ENCODE measurements around the gene MAGEA4. TPM values are rescaled to one million over a fixed set of nuclear protein-coding genes. Genes with fewer than 3 reads are reported as not detected.
"Not testable (repeated sequence)": the region's sequence is repeated elsewhere in the genome, so short reads cannot be mapped to it uniquely, and the experiment has no call there.

MAGEA4 gene
- total RNA-seq (2014; rRNA removed; shearing (Covaris generic)) = not detected in 2 replicates

DNA sequence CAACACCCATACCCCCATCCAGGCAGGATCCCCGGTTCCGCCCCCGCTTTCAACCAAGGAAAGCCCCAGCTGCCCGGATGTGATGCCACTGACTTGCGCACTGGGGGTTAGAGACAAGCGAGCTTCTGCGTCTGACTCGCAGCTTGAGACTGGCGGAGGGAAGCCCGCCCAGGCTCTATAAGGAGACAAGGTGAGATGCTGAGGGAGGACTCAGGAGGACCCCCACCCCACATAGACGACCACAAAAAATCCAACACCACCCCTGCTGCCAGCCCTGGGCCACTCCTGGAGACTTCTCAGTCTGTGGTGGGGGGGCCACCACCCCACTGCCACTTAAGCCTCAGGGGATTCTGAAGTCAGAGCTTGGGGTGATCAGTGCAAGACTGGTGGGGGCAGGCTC, at the start of gene MAGEA4:
Gene MAGEA4, plus strand, starts transcription at position 110 of the 400 bp plus-strand sequence. CDS start 10,776 bp downstream, outside the sequence.
- DNase-seq (ENCODE audit: low spot score) = no peak
- in situ Hi-C loops (cut with HindIII; ENCODE audit: low sequenced_read_pairs) = no loop called here

GRCh38 chrX:151870602-151871001, 42.1 kb upstream of the MAGEA4 start:
- in situ Hi-C loops (cut with HindIII; ENCODE audit: low sequenced_read_pairs) = no loop called here
- no peak for DNase-seq (ENCODE audit: low spot score)

GRCh38 chrX:151871244-151871643, 41.4 kb upstream of the MAGEA4 start:
- in situ Hi-C loops (cut with HindIII; ENCODE audit: low sequenced_read_pairs) = no loop called here
- no peak for DNase-seq (ENCODE audit: low spot score)

DNA sequence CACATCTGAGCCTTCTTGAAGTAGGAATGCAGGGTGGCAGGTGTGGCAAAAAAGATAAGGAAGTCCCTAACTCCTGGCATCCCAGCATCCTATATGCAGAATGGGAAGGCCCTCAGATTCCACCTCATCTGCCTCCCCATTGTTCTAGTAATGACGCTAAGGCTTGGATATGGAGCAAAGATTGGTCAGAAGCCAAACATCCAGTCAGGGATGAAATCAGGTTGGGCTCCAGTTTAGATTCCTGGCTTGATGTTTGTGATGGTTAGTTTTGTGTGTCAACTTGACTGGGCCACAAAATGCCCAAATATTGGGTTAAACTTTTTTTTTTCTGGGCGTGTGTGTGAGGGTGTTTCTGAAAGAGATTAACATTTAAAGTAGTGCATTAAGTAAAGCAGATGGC, 39.6 kb upstream of the MAGEA4 start:
- in situ Hi-C loops (cut with HindIII; ENCODE audit: low sequenced_read_pairs) = no loop called here
- DNase-seq (ENCODE audit: low spot score) = no peak

DNA sequence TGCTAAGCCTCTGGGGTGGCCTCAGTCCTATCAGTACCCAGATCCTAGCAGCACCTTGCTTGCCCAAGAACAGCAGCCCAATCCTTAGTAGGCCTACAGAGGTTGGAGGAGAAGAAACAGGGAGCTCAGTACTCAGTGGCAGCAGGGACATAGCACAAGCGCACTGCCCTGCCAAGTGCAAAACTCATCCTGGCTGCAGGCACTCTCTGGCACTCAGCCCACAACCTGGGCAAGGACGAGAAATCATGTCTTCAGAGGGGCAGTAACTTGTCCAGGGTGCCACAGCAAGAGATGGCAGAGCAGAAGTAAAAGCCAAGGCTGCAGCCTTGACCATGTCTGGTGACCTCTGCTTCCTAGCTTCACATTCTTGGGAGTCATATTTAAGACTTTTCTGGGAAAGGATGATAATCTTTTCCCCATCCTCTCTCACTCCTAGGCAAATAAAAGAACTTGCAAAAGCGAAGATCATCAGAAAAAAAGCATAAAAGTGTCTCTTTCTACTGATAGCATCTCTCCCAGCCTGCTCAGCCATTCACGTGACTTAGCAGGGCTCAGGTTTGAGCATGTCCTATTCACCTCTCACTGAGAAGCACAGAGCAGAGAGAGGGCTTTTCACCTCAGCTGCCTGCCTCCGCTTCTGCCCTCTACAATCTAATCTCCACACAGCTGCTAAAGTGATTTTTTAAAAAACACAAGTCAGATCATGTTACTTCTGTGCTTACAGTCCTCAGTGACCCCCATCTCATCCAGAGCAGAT, 37.2 kb upstream of the MAGEA4 start:
- in situ Hi-C loops (cut with HindIII; ENCODE audit: low sequenced_read_pairs) = no loop called here
- DNase-seq (ENCODE audit: low spot score) = no peak

DNA sequence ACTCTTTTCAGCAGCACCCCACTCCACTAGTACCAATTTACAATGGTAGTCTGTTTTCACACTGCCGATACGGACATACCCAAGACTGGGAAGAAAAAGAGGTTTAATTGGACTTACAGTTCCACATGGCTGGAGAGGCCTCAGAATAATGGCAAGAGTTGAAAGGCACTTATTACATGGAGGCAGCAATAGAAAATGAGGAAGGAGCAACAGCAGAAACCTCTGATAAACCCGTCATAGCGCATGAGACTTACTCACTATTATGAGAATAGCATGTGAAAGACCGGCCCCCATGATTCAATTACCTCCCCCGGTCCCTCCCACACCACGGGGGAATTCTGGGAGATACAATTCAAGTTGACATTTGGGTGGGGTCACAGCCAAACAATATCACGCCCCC, 34.1 kb upstream of the MAGEA4 start:
- no peak for DNase-seq (ENCODE audit: low spot score)
- in situ Hi-C loops (cut with HindIII; ENCODE audit: low sequenced_read_pairs) = no loop called here

- in situ Hi-C loops (cut with HindIII; ENCODE audit: low sequenced_read_pairs) = no loop called here
- no peak for DNase-seq (ENCODE audit: low spot score)
Measured at GRCh38 chrX:151879856-151880255, 32.8 kb upstream of the MAGEA4 start.

DNA sequence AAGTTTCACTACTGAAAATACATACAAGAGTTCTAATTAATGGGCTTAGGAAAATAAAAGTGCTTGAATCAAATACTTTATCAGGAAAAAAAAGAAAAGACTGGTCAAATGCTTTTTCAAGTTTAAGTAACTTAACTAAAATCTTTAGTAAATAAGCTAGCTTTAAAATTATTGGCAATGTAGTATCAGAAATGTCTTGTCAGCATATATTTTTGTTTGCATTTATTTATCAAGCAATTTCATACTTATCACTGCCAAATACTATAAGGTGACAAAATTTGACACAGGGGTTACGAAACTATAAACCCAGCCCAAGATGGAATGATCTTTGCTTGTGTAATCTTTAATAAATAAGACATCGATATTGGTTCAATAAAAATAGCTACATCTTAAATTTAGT, 31.8 kb upstream of the MAGEA4 start:
- no peak for DNase-seq (ENCODE audit: low spot score)
- in situ Hi-C loops (cut with HindIII; ENCODE audit: low sequenced_read_pairs) = no loop called here

DNA sequence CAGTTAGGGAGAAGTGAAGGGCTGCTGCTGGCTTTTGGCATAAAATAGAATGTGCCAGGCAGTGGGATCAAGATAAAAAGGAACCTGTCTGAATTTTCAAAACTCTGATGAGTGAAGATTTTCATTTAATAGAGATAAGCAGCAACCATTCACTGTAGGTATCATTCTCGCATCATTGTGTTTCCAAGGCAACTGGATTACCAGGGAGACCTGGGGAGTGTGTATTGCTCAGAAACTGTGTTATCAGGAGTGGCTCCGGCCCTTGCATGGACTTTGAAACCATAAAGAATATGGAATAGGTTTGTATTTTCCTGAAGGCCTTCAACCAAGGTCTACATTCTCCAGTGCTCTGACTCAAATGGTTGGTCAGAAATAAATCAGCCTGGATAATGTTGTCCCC, 23.3 kb upstream of the MAGEA4 start:
- in situ Hi-C loops (cut with HindIII; ENCODE audit: low sequenced_read_pairs) = no loop called here
- DNase-seq (ENCODE audit: low spot score) = no peak

GRCh38 chrX:151896734-151897474, 15.8 kb upstream of the MAGEA4 start:
- in situ Hi-C loops (cut with HindIII; ENCODE audit: low sequenced_read_pairs) = no loop called here
- no peak for DNase-seq (ENCODE audit: low spot score)

- in situ Hi-C loops (cut with HindIII; ENCODE audit: low sequenced_read_pairs) = no loop called here
- no peak for DNase-seq (ENCODE audit: low spot score)
Measured at GRCh38 chrX:151899622-151900021, 13.1 kb upstream of the MAGEA4 start.

- in situ Hi-C loops (cut with HindIII; ENCODE audit: low sequenced_read_pairs) = no loop called here
Measured at GRCh38 chrX:151901826-151902225, 10.9 kb upstream of the MAGEA4 start.

GRCh38 chrX:151902813-151903591, 9.7 kb upstream of the MAGEA4 start:
- no peak for DNase-seq (ENCODE audit: low spot score)
- in situ Hi-C loops (cut with HindIII; ENCODE audit: low sequenced_read_pairs) = no loop called here

More at GRCh38 chrX:151901826-151902225, 10.9 kb upstream of the MAGEA4 start:
- no peak for DNase-seq (ENCODE audit: low spot score)

- in situ Hi-C loops (cut with HindIII; ENCODE audit: low sequenced_read_pairs) = no loop called here
Measured at GRCh38 chrX:151904989-151905388, 7.7 kb upstream of the MAGEA4 start.

DNA sequence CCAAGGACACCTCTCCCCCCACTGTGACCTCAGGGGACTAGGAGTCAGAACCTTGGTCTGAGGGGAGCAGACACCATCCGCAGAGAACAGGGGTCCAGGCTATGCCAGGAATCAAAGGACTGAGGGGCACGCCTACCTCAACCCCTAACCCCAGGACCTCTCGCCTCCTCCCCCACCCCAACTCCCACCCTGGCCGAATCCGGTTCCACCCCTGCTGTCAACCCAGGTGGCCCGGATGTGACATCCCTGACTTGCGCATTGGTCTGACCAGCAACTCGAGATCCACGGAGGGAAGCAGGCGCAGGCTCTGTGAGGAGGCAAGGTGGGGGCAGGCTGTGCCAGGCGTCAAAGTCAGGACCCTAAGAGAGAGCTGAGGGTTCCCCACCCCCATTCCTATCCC, 468 bp upstream of the MAGEA4 start:
- in situ Hi-C loops (cut with HindIII; ENCODE audit: low sequenced_read_pairs) = no loop called here
- DNase-seq (ENCODE audit: low spot score) = no peak

More at GRCh38 chrX:151904989-151905388, 7.7 kb upstream of the MAGEA4 start:
- no peak for DNase-seq (ENCODE audit: low spot score)

GRCh38 chrX:151918736-151919135, 6.0 kb downstream of the MAGEA4 start:
- DNase-seq (ENCODE audit: low spot score); in situ Hi-C loops (cut with HindIII; ENCODE audit: low sequenced_read_pairs): not testable (repeated sequence)

DNA sequence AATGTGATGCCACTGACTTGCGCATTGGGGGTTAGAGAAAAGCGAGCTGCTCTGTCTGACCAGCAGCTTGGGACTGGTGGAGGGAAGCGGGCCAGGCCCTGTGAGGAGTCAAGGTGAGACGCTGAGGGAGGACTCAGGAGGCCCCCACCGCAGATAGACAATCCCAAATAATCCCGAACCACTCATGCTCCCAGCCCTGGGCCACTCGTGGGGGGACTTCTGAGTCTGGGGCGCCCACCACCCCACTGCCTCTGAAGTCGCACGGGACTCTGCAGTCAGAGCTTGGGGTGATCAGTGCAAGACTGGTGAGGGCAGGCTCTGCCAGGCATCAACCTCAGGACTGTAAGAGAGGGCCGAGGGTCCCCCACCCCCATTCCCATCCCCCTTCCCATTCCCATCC, 6.9 kb downstream of the MAGEA4 start:
- DNase-seq (ENCODE audit: low spot score) = no peak
- in situ Hi-C loops (cut with HindIII; ENCODE audit: low sequenced_read_pairs) = no loop called here

DNA sequence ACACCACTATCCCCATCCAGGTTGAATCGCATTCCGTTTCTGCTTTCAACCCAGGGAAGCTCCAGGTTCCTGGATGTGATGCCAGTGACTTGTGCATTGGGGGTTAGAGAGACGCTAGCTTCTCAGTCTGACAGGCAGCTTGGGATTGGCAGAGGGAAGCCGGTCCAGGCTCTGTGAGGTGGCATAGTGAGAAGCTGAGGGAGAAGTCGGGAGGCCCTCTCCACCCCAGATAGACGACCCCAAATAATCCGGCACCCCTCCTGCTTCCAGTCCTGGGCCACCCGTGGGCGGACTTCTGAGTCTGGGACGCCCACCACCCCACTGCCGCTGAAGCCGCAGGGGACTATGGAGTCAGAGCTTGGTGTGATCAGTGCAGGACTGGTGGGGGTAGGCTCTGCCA, 7.4 kb downstream of the MAGEA4 start:
- DNase-seq (ENCODE audit: low spot score) = no peak
- in situ Hi-C loops (cut with HindIII; ENCODE audit: low sequenced_read_pairs) = no loop called here

GRCh38 chrX:151920530-151920929, 7.8 kb downstream of the MAGEA4 start:
- no peak for DNase-seq (ENCODE audit: low spot score)
- in situ Hi-C loops (cut with HindIII; ENCODE audit: low sequenced_read_pairs) = no loop called here

DNA sequence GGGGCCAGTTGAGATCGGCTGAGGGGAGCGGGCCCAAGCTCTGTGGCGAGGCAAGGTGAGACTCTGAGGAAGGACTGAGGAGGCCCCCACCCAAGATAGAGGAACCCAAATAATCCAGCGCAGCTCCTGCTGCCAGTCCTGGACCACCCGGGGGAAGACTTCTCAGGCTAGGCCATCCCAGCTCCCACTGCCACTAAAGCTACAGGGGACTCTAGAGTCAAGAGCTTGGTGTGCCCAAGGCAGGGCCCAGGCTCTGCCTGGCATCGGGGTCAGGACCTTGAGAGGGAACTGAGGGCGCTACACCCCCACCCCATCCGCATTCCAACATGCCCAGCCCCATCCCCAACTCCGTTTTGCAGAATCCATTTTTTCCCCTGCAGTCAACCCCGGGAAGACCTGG, 8.6 kb downstream of the MAGEA4 start:
- DNase-seq (ENCODE audit: low spot score) = no peak
- in situ Hi-C loops (cut with HindIII; ENCODE audit: low sequenced_read_pairs) = no loop called here

Measured in G401 (cell line).